HG03432 (cell line): Measurements from ENCODE around the gene CCL13.
"Not testable (repeated sequence)": the region's sequence is repeated elsewhere in the genome, so short reads cannot be mapped to it uniquely, and the experiment has no call there.

Experiments used
- ATAC-seq: cut with Tn5 transposase; IDR thresholded peaks from one replicate; pipeline ENCODE4 v1.9.1; 2021; ENCODE audit warnings: mild to moderate bottlenecking, moderate library complexity; ENCODE audit not compliant: unreplicated experiment

CCL13 gene

GRCh38 chr17:34356194-34356593 lies at the start of gene CCL13:
Gene CCL13, plus strand, starts transcription at chr17:34356480. Its CDS starts 47 bp downstream, at chr17:34356527.
- ATAC-seq, result no peak

- ATAC-seq, result no peak
Measured at GRCh38 chr17:34307110-34307509, 49.2 kb upstream of the CCL13 start.

- ATAC-seq, result no peak
Measured at GRCh38 chr17:34308371-34308770, 47.9 kb upstream of the CCL13 start.

GRCh38 chr17:34311291-34311690 lies 45.0 kb upstream of the CCL13 start:
- ATAC-seq, result no peak

- no peak for ATAC-seq
Measured at GRCh38 chr17:34312080-34312479, 44.2 kb upstream of the CCL13 start.

GRCh38 chr17:34313164-34313563 lies 43.1 kb upstream of the CCL13 start:
- ATAC-seq, result no peak

- ATAC-seq, result no peak
Measured at GRCh38 chr17:34314279-34314678, 42.0 kb upstream of the CCL13 start.

- no peak for ATAC-seq
Measured at GRCh38 chr17:34318474-34318873, 37.8 kb upstream of the CCL13 start.

- ATAC-seq, result no peak
Measured at GRCh38 chr17:34319039-34319483, 37.2 kb upstream of the CCL13 start, which contains the start of gene CCL8. Gene CCL8, plus strand, starts transcription at chr17:34319435. Its CDS starts 67 bp downstream, at chr17:34319502.

- ATAC-seq, result no peak
Measured at GRCh38 chr17:34321964-34322363, 34.3 kb upstream of the CCL13 start.

GRCh38 chr17:34327580-34327979 lies 28.7 kb upstream of the CCL13 start:
- not testable (repeated sequence) for ATAC-seq

GRCh38 chr17:34337701-34338100 lies 18.6 kb upstream of the CCL13 start:
- ATAC-seq, result no peak

- no peak for ATAC-seq
Measured at GRCh38 chr17:34339138-34339770, 17.0 kb upstream of the CCL13 start.

- no peak for ATAC-seq
Measured at GRCh38 chr17:34341916-34342315, 14.4 kb upstream of the CCL13 start.

GRCh38 chr17:34347063-34347462 lies 9.2 kb upstream of the CCL13 start:
- ATAC-seq, result no peak

- no peak for ATAC-seq
Measured at GRCh38 chr17:34349751-34350150, 6.5 kb upstream of the CCL13 start.

GRCh38 chr17:34351096-34351495 lies 5.2 kb upstream of the CCL13 start:
- no peak for ATAC-seq

- ATAC-seq, result no peak
Measured at GRCh38 chr17:34352191-34352590, 4.1 kb upstream of the CCL13 start.

- ATAC-seq, result no peak
Measured at GRCh38 chr17:34354637-34355036, 1.6 kb upstream of the CCL13 start.

GRCh38 chr17:34357398-34357797 lies 1.1 kb downstream of the CCL13 start:
- no peak for ATAC-seq

GRCh38 chr17:34358631-34359030 lies 2.4 kb downstream of the CCL13 start:
- ATAC-seq, result no peak

- no peak for ATAC-seq
Measured at GRCh38 chr17:34360601-34361270, 4.5 kb downstream of the CCL13 start.
